Fibroblast of pulmonary artery (primary cell): ENCODE results near the gene ZNF12.
"Not testable (repeated sequence)": the region's sequence is repeated elsewhere in the genome, so short reads cannot be mapped to it uniquely, and the experiment has no call there.

Source experiments
- DNase-seq: peaks from one replicate; pipeline ENCODE4 v3.0.0-alpha.2; 2010; ENCODE audit warnings: low read depth
- H3K4me3 ChIP-seq: replicated peaks from 2 replicates; pipeline ENCODE4 v1.5.1; 2011; ENCODE audit warnings: low read depth, mild to moderate bottlenecking, control low read depth, low read length, moderate library complexity
- TF ChIP-seq, protein P1 (sequence below): IDR thresholded peaks from 2 replicates; pipeline ENCODE4 v1.5.1; 2011; ENCODE audit warnings: mild to moderate bottlenecking, control low read depth, low read length, inconsistent platforms; ENCODE audit errors: missing control alignments

ZNF12 gene

GRCh38 chr7:6675807-6676405 is 30.8 kb downstream of the ZNF12 start:
- TF ChIP-seq, protein P1, sequence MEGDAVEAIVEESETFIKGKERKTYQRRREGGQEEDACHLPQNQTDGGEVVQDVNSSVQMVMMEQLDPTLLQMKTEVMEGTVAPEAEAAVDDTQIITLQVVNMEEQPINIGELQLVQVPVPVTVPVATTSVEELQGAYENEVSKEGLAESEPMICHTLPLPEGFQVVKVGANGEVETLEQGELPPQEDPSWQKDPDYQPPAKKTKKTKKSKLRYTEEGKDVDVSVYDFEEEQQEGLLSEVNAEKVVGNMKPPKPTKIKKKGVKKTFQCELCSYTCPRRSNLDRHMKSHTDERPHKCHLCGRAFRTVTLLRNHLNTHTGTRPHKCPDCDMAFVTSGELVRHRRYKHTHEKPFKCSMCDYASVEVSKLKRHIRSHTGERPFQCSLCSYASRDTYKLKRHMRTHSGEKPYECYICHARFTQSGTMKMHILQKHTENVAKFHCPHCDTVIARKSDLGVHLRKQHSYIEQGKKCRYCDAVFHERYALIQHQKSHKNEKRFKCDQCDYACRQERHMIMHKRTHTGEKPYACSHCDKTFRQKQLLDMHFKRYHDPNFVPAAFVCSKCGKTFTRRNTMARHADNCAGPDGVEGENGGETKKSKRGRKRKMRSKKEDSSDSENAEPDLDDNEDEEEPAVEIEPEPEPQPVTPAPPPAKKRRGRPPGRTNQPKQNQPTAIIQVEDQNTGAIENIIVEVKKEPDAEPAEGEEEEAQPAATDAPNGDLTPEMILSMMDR, result no peak
- DNase-seq, result no peak
- no peak overlapping the region for H3K4me3 ChIP-seq

- not testable (repeated sequence) for H3K4me3 ChIP-seq, DNase-seq
Observed at GRCh38 chr7:6670851-6671250, 35.9 kb downstream of the ZNF12 start.

DNA sequence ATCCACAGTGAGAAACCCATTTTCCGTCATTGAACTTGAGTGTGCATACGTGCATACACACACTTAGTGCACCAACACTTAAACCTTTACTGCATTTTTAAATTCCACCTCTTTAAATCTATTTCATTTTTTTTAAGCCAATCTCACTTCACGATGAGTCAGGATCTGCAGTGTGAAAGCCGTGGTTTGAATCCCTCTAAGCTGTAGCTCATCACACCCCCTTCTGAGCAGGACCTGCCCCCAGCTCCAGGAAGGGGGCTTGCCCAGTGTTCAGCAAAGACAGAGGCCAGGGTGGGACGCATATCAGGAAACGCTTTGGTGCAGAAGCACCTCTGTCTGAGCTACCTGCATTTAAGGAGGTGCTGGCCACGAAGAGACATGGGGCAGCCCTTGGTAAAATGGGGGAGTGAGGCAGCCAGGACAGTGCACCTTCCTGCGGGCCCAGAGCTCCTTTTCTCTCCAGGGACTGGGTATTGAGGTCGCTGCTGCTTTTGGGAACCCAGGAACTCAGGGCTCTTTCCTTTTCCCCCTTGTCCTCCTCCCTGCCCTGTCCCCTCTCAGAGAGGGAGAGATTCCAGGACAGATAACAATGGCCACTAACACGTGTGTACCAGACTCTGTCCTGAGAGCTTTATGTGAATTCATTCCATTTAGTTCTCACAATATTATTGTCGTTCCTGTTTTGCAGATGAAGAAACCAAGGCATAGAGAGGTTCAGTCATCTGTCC is 48.0 kb downstream of the ZNF12 start:
- DNase-seq, result no peak
- TF ChIP-seq, protein P1, result no peak

GRCh38 chr7:6656413-6656812 is 50.3 kb downstream of the ZNF12 start:
- TF ChIP-seq, protein P1, result no peak
- no peak overlapping the region for H3K4me3 ChIP-seq
- DNase-seq, result no peak

More for the DNA sequence above, 48.0 kb downstream of the ZNF12 start:
- H3K4me3 ChIP-seq, result no peak overlapping the region

DNA sequence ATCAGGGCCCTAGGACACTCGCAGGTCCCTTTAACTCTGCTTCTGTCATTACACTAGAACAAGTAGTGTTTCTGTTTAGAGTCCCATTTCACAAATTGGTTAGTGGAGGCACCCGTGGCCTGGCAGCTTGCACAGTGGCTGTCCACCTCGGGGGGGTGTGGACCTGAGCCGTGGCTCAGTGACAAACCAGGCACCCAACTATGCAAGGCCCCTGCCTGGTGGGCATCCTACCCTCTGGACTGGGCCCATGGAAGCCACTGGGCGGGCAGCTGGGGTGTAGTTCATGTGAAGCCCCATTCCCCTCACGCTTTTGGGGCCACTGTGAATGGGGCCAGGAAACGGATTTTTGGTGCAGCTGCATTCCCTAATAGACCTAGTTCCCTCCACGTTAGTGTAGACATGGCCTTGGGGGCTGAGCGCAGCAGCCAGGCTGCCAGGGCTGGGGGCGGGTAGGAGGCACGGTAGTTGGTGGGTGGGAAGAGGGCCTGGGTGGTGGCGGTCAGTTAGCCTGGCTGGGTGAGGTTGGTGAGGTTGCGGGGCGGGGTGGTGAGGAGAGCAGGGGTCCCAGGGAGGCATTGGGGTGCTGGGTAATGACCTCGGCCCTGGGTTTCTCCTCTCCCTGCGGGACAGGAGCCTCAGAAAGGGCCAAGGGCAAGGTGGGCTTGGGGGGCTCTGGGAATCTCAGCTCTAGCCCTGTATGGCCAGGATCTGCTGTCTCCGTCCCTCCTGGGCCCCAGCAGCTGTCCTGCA is 50.9 kb downstream of the ZNF12 start:
- H3K4me3 ChIP-seq, result no peak overlapping the region
- TF ChIP-seq, protein P1, result no peak
- no peak for DNase-seq

GRCh38 chr7:6654842-6655610 is 51.7 kb downstream of the ZNF12 start:
- no peak overlapping the region for H3K4me3 ChIP-seq
- DNase-seq, result no peak
- TF ChIP-seq, protein P1, result no peak
